Measurements from ENCODE around the gene ASF1B. TPM values are rescaled to one million over a fixed set of nuclear protein-coding genes. Genes with fewer than 3 reads are reported as not detected.

The ASF1B gene
- total and polyA plus RNA-seq, 2 donors (not counting 3 experiments of a cell fraction or from before 2014, with no cell fraction given), result 39.1 to 42.4 TPM

- intact Hi-C loops (cut with micrococcal nuclease), result no loop called here
- Histone ChIP-seq H3K4me3 (replicated peaks in 1 of 3; ENCODE audit: insufficient read depth in 1 of 3, low read depth in 1 of 3, low read length in 3 of 3) (no peak overlapping the region), H3K9ac (replicated peaks; ENCODE audit: extremely low read depth, insufficient read depth, low read length) (peak overlapping the region; percentile 48), H3K9me3 (replicated peaks; ENCODE audit: control insufficient read depth, insufficient read depth, low read length) (no peaks in the 10 kb centered on the region), H3K27me3 (ENCODE audit: control insufficient read depth in 2 of 2, insufficient read depth in 2 of 2, low read length in 2 of 2) (no peaks in the 10 kb centered on the region), H3K9me1 (replicated peaks; ENCODE audit: control insufficient read depth, extremely low read depth, insufficient read depth, low read length) (no peaks in the 10 kb centered on the region), H3K27ac (ENCODE audit: insufficient read depth, low read depth, low read length) (peak overlapping the region; percentile 42), H4K20me1 (replicated peaks; ENCODE audit: control insufficient read depth, extremely low read depth, insufficient read depth, low read length) (no peaks in the 10 kb centered on the region), H2AFZ (ENCODE audit: low read depth, low read length) (peak overlapping the region; percentile 55), H3K79me2 (ENCODE audit: control insufficient read depth, insufficient read depth, low read length) (no peaks in the 10 kb centered on the region), H3K36me3 (ENCODE audit: control insufficient read depth in 2 of 2, extremely low read depth in 1 of 2, insufficient read depth in 2 of 2, low read length in 2 of 2) (peaks cover 0 to 3% of the 10 kb centered on the region in 2 experiments), H3K4me1 (ENCODE audit: control insufficient read depth, extremely low read depth, insufficient read depth, low read length) (peaks cover 24% of the 10 kb centered on the region), H3K4me2 (ENCODE audit: insufficient read depth, low read length) (peak overlapping the region; percentile 23)
- no peak for DNase-seq (ENCODE audit: low read depth, low spot score)
- ChIA-PET POLR2A (no interaction called here), CTCF (interaction anchor here (1.0 to 3.8 kb wide), 3 partner anchors 13 to 197 kb away, joined by 4 to 43 read pairs (median 8); partner anchors contain the start of gene ASF1B)
- no peak for FAIRE-seq
- no TSS peak for BruUV-seq (replicated peaks)
- dilution Hi-C loops (cut with MboI; ENCODE audit: extremely low pct_ligation_motif_present, low sequenced_read_pairs), result no loop called here
- TF ChIP-seq POLR2A (IDR thresholded peaks at IDR 0.05; ENCODE audit: low read depth, low read length) (no peak), CTCF (IDR thresholded peaks at IDR 0.05; ENCODE audit: extremely low read depth in 1 of 2, insufficient read depth in 1 of 2, low read depth in 1 of 2, low read length in 2 of 2) (peak in 1 of 2 donors; percentile 9)
These were observed 13.8 kb upstream of the ASF1B start for GRCh38 chr19:14150041-14150769.

GRCh38 chr19:14149509-14149994 is 13.2 kb upstream of the ASF1B start:
- Histone ChIP-seq H4K20me1 (replicated peaks; ENCODE audit: control insufficient read depth, extremely low read depth, insufficient read depth, low read length) (no peaks in the 10 kb centered on the region), H3K4me2 (ENCODE audit: insufficient read depth, low read length) (peak overlapping the region; percentile 23), H3K4me3 (replicated peaks in 1 of 3; ENCODE audit: insufficient read depth in 1 of 3, low read depth in 1 of 3, low read length in 3 of 3) (no peak overlapping the region), H3K9me3 (replicated peaks; ENCODE audit: control insufficient read depth, insufficient read depth, low read length) (no peaks in the 10 kb centered on the region), H3K36me3 (ENCODE audit: control insufficient read depth in 2 of 2, extremely low read depth in 1 of 2, insufficient read depth in 2 of 2, low read length in 2 of 2) (peaks cover 0 to 3% of the 10 kb centered on the region in 2 experiments), H3K27me3 (ENCODE audit: control insufficient read depth in 2 of 2, insufficient read depth in 2 of 2, low read length in 2 of 2) (no peaks in the 10 kb centered on the region), H3K9ac (replicated peaks; ENCODE audit: extremely low read depth, insufficient read depth, low read length) (peak overlapping the region; percentile 48), H3K9me1 (replicated peaks; ENCODE audit: control insufficient read depth, extremely low read depth, insufficient read depth, low read length) (no peaks in the 10 kb centered on the region), H3K4me1 (ENCODE audit: control insufficient read depth, extremely low read depth, insufficient read depth, low read length) (peaks cover 24% of the 10 kb centered on the region), H2AFZ (ENCODE audit: low read depth, low read length) (peak overlapping the region; percentile 25), H3K79me2 (ENCODE audit: control insufficient read depth, insufficient read depth, low read length) (no peaks in the 10 kb centered on the region), H3K27ac (ENCODE audit: insufficient read depth, low read depth, low read length) (peak overlapping the region; percentile 42)
- POLR2A ChIA-PET, result no interaction called here
- no TSS peak for BruUV-seq (replicated peaks)
- intact Hi-C loops (cut with micrococcal nuclease) (loop anchor here (2.0 to 5.0 kb wide), 2 partner anchors 51 to 323 kb away; no protein-coding TSS in a partner anchor), dilution Hi-C loops (cut with MboI; ENCODE audit: extremely low pct_ligation_motif_present, low sequenced_read_pairs) (no loop called here)
- DNase-seq (ENCODE audit: low read depth, low spot score), result peak; percentile 84
- peak; percentile 84 for FAIRE-seq
- CTCF ChIA-PET, result interaction anchor here (0.6 to 3.8 kb wide), 4 partner anchors 10 to 198 kb away, joined by 3 to 43 read pairs (median 6); partner anchors contain the start of gene ASF1B
- no peak for TF ChIP-seq GATA2 (IDR thresholded peaks at IDR 0.05; ENCODE audit: insufficient read depth, insufficient read length, low read depth, low read length)
- TF ChIP-seq POLR2AphosphoS5 (IDR thresholded peaks at IDR 0.05; ENCODE audit: insufficient read depth, low read depth, low read length), result peak; percentile 62
- TF ChIP-seq POLR2A (IDR thresholded peaks at IDR 0.05; ENCODE audit: low read depth, low read length), result peak; percentile 76
- no peak for TF ChIP-seq CTCF (IDR thresholded peaks at IDR 0.05; ENCODE audit: extremely low read depth in 1 of 2, insufficient read depth in 1 of 2, low read depth in 1 of 2, low read length in 2 of 2)
